ENCODE results near the gene GET4.
A peak's percentile ranks its signal among the peaks of the same experiment; 100 is the strongest.
"Not testable (repeated sequence)": the region's sequence is repeated elsewhere in the genome, so short reads cannot be mapped to it uniquely, and the experiment has no call there.

The GET4 gene

GRCh38 chr7:845731-846130, 30.6 kb upstream of the GET4 start:
- DNase-seq, result no peak

GRCh38 chr7:846958-847650, 29.2 kb upstream of the GET4 start:
- DNase-seq, result not testable (repeated sequence)

- DNase-seq, result not testable (repeated sequence)
Observed at GRCh38 chr7:847728-848127, 28.6 kb upstream of the GET4 start.

GRCh38 chr7:849145-849544, 27.2 kb upstream of the GET4 start:
- no peak for DNase-seq

- DNase-seq, result no peak
Observed at GRCh38 chr7:849781-850180, 26.6 kb upstream of the GET4 start.

GRCh38 chr7:851204-851603, 25.1 kb upstream of the GET4 start:
- no peak for DNase-seq

GRCh38 chr7:853366-854117, 22.8 kb upstream of the GET4 start:
- no peak for DNase-seq

GRCh38 chr7:854118-854775, 22.1 kb upstream of the GET4 start:
- DNase-seq, result no peak

GRCh38 chr7:855686-856369, 20.5 kb upstream of the GET4 start:
- no peak for DNase-seq

GRCh38 chr7:856444-857095, 19.8 kb upstream of the GET4 start:
- DNase-seq, result no peak

- no peak for DNase-seq
Observed at GRCh38 chr7:857661-858060, 18.7 kb upstream of the GET4 start.

- no peak for DNase-seq
Observed at GRCh38 chr7:859359-860030, 16.9 kb upstream of the GET4 start.

- DNase-seq, result no peak
Observed at GRCh38 chr7:860149-860548, 16.2 kb upstream of the GET4 start.

- no peak for DNase-seq
Observed at GRCh38 chr7:861222-861621, 15.1 kb upstream of the GET4 start.

GRCh38 chr7:862157-862556, 14.2 kb upstream of the GET4 start:
- no peak for DNase-seq

GRCh38 chr7:863106-863505, 13.2 kb upstream of the GET4 start:
- DNase-seq, result no peak

- DNase-seq, result no peak
Observed at GRCh38 chr7:865921-866320, 10.4 kb upstream of the GET4 start.

GRCh38 chr7:867001-867405, 9.4 kb upstream of the GET4 start:
- DNase-seq, result peak; percentile 66

- DNase-seq, result peak; percentile 30
Observed at GRCh38 chr7:867406-868188, 8.8 kb upstream of the GET4 start.

- no peak for DNase-seq
Observed at GRCh38 chr7:868189-868486, 8.2 kb upstream of the GET4 start.

- DNase-seq, result no peak
Observed at GRCh38 chr7:869348-869747, 7.0 kb upstream of the GET4 start.
